ENCODE measurements around the gene RPL32.
A peak's percentile ranks its signal among the peaks of the same experiment; 100 is the strongest.

RPL32 gene

GRCh38 chr3:12810961-12811360 lies 30.4 kb downstream of the RPL32 start:
- DNase-seq = no peak
- Histone ChIP-seq H3K36me3 (replicated peaks) (no peaks in the 10 kb centered on the region), H3K27ac (no peak overlapping the region), H3K4me3 (ENCODE audit: low read depth, low read length) (no peak overlapping the region), H3K27me3 (replicated peaks) (no peaks in the 10 kb centered on the region)
- no peak for TF ChIP-seq CTCF (IDR thresholded peaks at IDR 0.05; ENCODE audit: low read depth, low read length, missing control alignments)
- in situ Hi-C loops (cut with HindIII; ENCODE audit: low pct_ligation_motif_present, low sequenced_read_pairs) = no loop called here

- in situ Hi-C loops (cut with HindIII; ENCODE audit: low pct_ligation_motif_present, low sequenced_read_pairs) = no loop called here
- Histone ChIP-seq H3K36me3 (replicated peaks) (no peaks in the 10 kb centered on the region), H3K4me3 (ENCODE audit: low read depth, low read length) (peak overlapping the region; percentile 58), H3K27ac (no peak overlapping the region), H3K27me3 (replicated peaks) (no peaks in the 10 kb centered on the region)
- peak; percentile 63 for TF ChIP-seq CTCF (IDR thresholded peaks at IDR 0.05; ENCODE audit: low read depth, low read length, missing control alignments)
- DNase-seq = peak; percentile 84
Observed at GRCh38 chr3:12810013-12810780, 31.2 kb downstream of the RPL32 start.

DNA sequence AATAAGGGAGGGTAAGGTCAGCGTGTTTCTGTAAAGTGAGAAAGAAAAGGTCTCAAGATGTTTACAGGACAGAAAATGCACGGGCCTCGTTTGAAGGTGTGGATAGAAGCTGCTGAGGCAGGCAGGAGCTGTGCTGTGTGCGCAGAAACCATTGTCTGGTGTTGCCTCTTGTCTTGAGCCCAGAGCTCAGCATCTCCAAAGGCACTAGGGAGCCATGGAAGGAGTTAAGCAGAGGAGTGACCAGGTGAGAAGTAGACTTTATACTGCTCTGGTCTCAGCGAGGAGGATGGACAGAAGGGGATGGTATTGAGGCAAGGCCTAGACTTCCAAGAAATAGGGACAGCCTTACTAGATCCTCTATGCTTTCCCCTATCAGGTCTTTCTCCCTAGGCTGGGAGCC lies 31.9 kb downstream of the RPL32 start:
- Histone ChIP-seq H3K4me3 (ENCODE audit: low read depth, low read length) (peak overlapping the region; percentile 58), H3K36me3 (replicated peaks) (no peaks in the 10 kb centered on the region), H3K27ac (no peak overlapping the region), H3K27me3 (replicated peaks) (no peaks in the 10 kb centered on the region)
- no peak for TF ChIP-seq CTCF (IDR thresholded peaks at IDR 0.05; ENCODE audit: low read depth, low read length, missing control alignments)
- no peak for DNase-seq
- in situ Hi-C loops (cut with HindIII; ENCODE audit: low pct_ligation_motif_present, low sequenced_read_pairs) = no loop called here

DNA sequence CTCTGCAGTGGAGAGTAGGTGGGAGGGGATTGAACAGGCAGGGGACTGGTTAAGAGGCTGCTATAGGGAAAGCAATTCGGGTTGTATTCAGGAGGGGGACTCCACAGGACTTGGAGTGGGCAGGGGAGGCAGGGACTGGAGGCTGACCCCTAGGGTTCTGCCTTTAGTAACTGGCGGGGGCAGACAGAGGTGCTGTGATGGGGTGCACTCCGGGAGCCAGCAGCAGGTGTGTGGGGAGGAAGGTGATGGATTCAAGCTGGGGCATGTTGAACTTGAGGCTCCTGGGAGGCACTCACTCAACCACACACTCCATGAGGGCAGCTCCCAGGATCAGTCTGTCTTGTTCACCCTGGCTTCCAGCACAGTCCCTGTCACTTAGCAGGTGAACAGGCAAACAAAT lies 32.4 kb downstream of the RPL32 start:
- Histone ChIP-seq H3K27ac (no peak overlapping the region), H3K36me3 (replicated peaks) (no peaks in the 10 kb centered on the region), H3K27me3 (replicated peaks) (no peaks in the 10 kb centered on the region), H3K4me3 (ENCODE audit: low read depth, low read length) (no peak overlapping the region)
- in situ Hi-C loops (cut with HindIII; ENCODE audit: low pct_ligation_motif_present, low sequenced_read_pairs) = no loop called here
- TF ChIP-seq CTCF (IDR thresholded peaks at IDR 0.05; ENCODE audit: low read depth, low read length, missing control alignments) = no peak
- DNase-seq = no peak

- in situ Hi-C loops (cut with HindIII; ENCODE audit: low pct_ligation_motif_present, low sequenced_read_pairs) = no loop called here
- H3K36me3 ChIP-seq (replicated peaks) = no peaks in the 10 kb centered on the region
- no peak for TF ChIP-seq CTCF (IDR thresholded peaks at IDR 0.05; ENCODE audit: low read depth, low read length, missing control alignments)
- no peak for DNase-seq
- H3K4me3 ChIP-seq (ENCODE audit: low read depth, low read length) = no peak overlapping the region
- H3K27ac ChIP-seq = no peak overlapping the region
- no peaks in the 10 kb centered on the region for H3K27me3 ChIP-seq (replicated peaks)
Observed at GRCh38 chr3:12808587-12808986, 32.8 kb downstream of the RPL32 start.
